ENCODE measurements around the gene LEPR. TPM values are rescaled to one million over a fixed set of nuclear protein-coding genes. Genes with fewer than 3 reads are reported as not detected.

Gene LEPR
- total and polyA plus RNA-seq, 12 donors, result 1.6 to 13.4 (median 6.6) TPM

DNA sequence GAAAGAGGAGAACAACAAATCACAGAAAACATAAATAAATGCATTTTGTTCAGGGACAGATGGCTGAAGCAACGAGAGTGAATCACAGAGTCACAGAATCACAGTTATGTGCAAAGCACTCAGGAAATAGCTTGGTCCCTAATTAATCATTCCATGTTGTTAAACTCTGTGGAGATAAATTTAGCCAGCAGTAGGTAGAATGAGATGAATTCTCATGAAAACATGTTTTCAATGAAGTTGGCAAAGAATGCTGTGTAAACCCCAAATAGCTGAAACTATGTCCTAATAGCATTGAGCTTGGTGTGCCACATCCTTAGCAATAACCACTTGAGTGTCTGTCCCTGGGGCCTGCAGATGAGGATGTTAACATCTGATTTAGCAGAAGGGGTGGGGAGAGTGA, 20.4 kb downstream of the LEPR start:
- no peak overlapping the region for H3K27ac ChIP-seq
- H3K36me3 ChIP-seq, result peaks cover 0 to 5% (median 0%) of the 10 kb centered on the region in 9 donors
- peaks cover 0 to 6% (median 0%) of the 10 kb centered on the region in 9 donors for H3K4me1 ChIP-seq
- no peaks in the 10 kb centered on the region for H3K27me3 ChIP-seq
- no peak for DNase-seq
- WGBS, 2 donors, result 56 to 61% methylated on average over 1 of the region's 1 CpG
- TF ChIP-seq, protein P1, sequence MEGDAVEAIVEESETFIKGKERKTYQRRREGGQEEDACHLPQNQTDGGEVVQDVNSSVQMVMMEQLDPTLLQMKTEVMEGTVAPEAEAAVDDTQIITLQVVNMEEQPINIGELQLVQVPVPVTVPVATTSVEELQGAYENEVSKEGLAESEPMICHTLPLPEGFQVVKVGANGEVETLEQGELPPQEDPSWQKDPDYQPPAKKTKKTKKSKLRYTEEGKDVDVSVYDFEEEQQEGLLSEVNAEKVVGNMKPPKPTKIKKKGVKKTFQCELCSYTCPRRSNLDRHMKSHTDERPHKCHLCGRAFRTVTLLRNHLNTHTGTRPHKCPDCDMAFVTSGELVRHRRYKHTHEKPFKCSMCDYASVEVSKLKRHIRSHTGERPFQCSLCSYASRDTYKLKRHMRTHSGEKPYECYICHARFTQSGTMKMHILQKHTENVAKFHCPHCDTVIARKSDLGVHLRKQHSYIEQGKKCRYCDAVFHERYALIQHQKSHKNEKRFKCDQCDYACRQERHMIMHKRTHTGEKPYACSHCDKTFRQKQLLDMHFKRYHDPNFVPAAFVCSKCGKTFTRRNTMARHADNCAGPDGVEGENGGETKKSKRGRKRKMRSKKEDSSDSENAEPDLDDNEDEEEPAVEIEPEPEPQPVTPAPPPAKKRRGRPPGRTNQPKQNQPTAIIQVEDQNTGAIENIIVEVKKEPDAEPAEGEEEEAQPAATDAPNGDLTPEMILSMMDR (IDR thresholded peaks at IDR 0.05), result no peak
- H3K9me3 ChIP-seq, result no peaks in the 10 kb centered on the region
- no peak overlapping the region for H3K4me3 ChIP-seq
- ATAC-seq, result no peak
- intact Hi-C loops (cut with DNase I), result no loop called here

GRCh38 chr1:65441464-65441863, 21.0 kb downstream of the LEPR start:
- Histone ChIP-seq H3K27ac (no peak overlapping the region), H3K9me3 (no peaks in the 10 kb centered on the region), H3K27me3 (no peaks in the 10 kb centered on the region), H3K36me3 (no peaks in the 10 kb centered on the region), H3K4me3 (no peak overlapping the region), H3K4me1 (peaks cover 0 to under 1% (median 0%) of the 10 kb centered on the region in 9 donors)
- intact Hi-C loops (cut with DNase I), result no loop called here
- TF ChIP-seq, protein P1 (IDR thresholded peaks at IDR 0.05), result no peak
- 64 to 76% methylated on average over 3 of the region's 3 CpGs for WGBS, 2 donors
- DNase-seq, result no peak
- no peak for ATAC-seq

DNA sequence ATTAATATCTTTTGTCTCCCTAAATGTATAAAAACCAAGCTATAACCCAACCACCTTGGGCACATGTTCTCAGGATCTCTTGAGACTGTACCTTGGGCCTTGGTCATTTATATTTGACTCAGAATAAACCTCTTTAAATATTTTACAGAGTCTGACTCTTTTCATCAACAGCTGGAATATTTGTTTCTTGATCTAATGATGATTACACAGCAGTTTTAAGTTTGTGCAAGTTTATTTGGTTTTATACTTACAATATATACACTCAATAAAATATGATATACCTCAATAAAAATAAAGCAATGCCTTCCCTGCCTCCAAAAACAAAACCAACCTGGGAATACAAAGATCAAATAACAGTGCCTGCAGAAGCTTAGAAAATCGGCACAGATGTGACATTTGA, 22.0 kb downstream of the LEPR start:
- Histone ChIP-seq H3K27me3 (no peaks in the 10 kb centered on the region), H3K4me3 (no peak overlapping the region), H3K36me3 (no peaks in the 10 kb centered on the region), H3K9me3 (no peaks in the 10 kb centered on the region), H3K4me1 (no peaks in the 10 kb centered on the region), H3K27ac (no peak overlapping the region)
- ATAC-seq (no peak), DNase-seq (no peak)
- TF ChIP-seq, protein P1 (IDR thresholded peaks at IDR 0.05), result no peak
- 97% methylated on average over 1 of the region's 1 CpG for WGBS, 2 donors
- intact Hi-C loops (cut with DNase I), result no loop called here

- DNase-seq, result no peak
- no peaks in the 10 kb centered on the region for H3K27me3 ChIP-seq
- no peak for ATAC-seq
- H3K4me1 ChIP-seq, result no peaks in the 10 kb centered on the region
- H3K9me3 ChIP-seq, result no peaks in the 10 kb centered on the region
- no peaks in the 10 kb centered on the region for H3K36me3 ChIP-seq
- H3K27ac ChIP-seq, result no peak overlapping the region
- intact Hi-C loops (cut with DNase I), result no loop called here
- TF ChIP-seq, protein P1 (IDR thresholded peaks at IDR 0.05), result no peak
- 89 to 96% methylated on average over 2 of the region's 2 CpGs for WGBS, 2 donors
- no peak overlapping the region for H3K4me3 ChIP-seq
Measured at GRCh38 chr1:65443647-65444046, 23.2 kb downstream of the LEPR start.
